ENCODE measurements around the gene GLOD4. TPM values are rescaled to one million over a fixed set of nuclear protein-coding genes. Genes with fewer than 3 reads are reported as not detected.
"Not testable (repeated sequence)": the region's sequence is repeated elsewhere in the genome, so short reads cannot be mapped to it uniquely, and the experiment has no call there.

Gene GLOD4
- total and polyA plus RNA-seq, 9 donors, result 22.1 to 90.6 (median 46.0) TPM

DNA sequence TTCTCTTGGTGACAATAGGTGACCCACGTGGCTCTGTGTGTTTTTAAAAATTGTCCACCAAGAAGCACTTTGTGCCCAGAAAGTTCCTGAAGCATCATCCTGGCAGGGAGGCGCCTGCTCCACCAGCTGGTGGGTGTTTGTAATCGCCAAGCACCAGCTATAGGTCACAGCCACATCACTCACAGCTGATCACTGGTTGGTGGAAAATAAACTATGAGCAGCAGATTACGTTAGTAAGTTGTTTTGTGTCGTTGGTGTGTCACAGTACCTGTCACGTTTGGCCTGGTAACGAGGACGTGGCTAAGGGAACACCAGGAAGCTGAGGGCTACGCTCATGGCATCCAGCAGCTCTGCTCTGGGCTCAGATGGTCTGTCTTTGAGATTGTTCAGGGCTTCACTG is 10.2 kb upstream of the GLOD4 start:
- no peak for DNase-seq
- H3K4me3 ChIP-seq, result no peak overlapping the region
- no peak overlapping the region for H3K27ac ChIP-seq
- no peaks in the 10 kb centered on the region for H3K9me3 ChIP-seq
- H3K36me3 ChIP-seq, result no peaks in the 10 kb centered on the region
- WGBS, 3 donors, result 69 to 80% (median 74%) methylated on average over 9 of the region's 9 CpGs
- no peaks in the 10 kb centered on the region for H3K27me3 ChIP-seq
- intact Hi-C loops (cut with DNase I), result loop anchor here in 1 of 4 donors (5.0 kb wide), 1 partner anchor 190 kb away; no protein-coding TSS in a partner anchor
- TF ChIP-seq POLR2A (IDR thresholded peaks at IDR 0.05) (no peak), CTCF (IDR thresholded peaks at IDR 0.05) (no peak), EP300 (IDR thresholded peaks at IDR 0.05) (no peak)
- H3K4me1 ChIP-seq (ENCODE audit: insufficient read depth), result no peaks in the 10 kb centered on the region

- Histone ChIP-seq H3K27me3 (no peaks in the 10 kb centered on the region), H3K9me3 (no peaks in the 10 kb centered on the region), H3K27ac (no peak overlapping the region), H3K36me3 (no peaks in the 10 kb centered on the region), H3K4me3 (no peak overlapping the region), H3K4me1 (ENCODE audit: insufficient read depth) (no peaks in the 10 kb centered on the region)
- intact Hi-C loops (cut with DNase I), result loop anchor here in 1 of 4 donors (5.0 kb wide), 1 partner anchor 190 kb away; no protein-coding TSS in a partner anchor
- DNase-seq, result no peak
- TF ChIP-seq CTCF (IDR thresholded peaks at IDR 0.05) (no peak), POLR2A (IDR thresholded peaks at IDR 0.05) (no peak), EP300 (IDR thresholded peaks at IDR 0.05) (no peak)
- WGBS, 3 donors, result 82 to 85% (median 83%) methylated on average over 19 of the region's 19 CpGs
These were observed 9.7 kb upstream of the GLOD4 start for GRCh38 chr17:791829-792228.

GRCh38 chr17:790874-791247 is 8.8 kb upstream of the GLOD4 start:
- H3K9me3 ChIP-seq; H3K4me3 ChIP-seq; H3K27ac ChIP-seq; H3K36me3 ChIP-seq; H3K4me1 ChIP-seq (ENCODE audit: insufficient read depth); H3K27me3 ChIP-seq; DNase-seq: not testable (repeated sequence)
- intact Hi-C loops (cut with DNase I), result loop anchor here in 1 of 4 donors (5.0 kb wide), 1 partner anchor 191 kb away; no protein-coding TSS in a partner anchor
- WGBS, 3 donors, result 57 to 78% (median 76%) methylated on average over 10 to 11 of the region's 12 CpGs

DNA sequence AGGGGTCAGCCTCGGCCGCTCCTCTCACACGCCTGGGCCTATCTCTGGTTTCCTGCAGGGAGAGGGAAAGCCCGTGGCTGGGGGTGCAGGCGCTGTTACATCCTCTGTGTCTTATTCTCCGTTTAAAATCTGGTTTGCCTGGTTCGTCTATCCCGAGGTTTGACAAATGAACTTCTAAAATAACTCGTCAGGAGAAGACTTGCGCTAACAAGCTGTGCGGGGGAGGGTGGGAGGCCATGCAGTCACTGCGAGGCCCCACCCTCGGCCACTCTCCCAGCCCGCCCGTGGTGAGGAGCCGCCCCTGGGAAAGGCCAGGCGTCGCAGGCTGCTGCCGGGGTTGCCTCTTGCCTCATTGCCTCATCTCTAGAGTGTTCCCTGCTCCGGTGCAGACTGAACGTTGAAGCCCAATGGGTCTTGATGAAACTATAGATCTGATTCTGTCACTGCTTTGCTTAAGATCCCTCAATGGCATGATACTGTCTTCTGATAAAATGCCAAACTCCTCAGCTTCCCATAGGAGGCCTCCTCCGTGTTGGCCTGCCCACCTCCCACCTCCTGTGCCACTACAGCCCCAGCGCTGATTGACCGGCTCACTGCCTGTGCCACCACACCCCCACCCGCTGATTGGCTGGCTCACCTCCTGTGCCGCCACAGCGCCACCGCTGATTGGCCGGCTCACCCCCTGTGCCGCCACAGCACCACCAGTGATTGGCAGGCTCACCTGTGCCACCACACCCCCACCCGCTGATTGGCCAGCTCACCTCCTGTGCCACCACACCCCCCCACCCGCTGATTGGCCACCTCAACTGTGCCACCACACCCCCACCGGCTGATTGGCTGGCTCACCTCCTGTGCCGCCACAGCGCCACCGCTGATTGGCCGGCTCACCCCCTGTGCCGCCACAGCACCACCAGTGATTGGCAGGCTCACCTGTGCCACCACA is 8.1 kb upstream of the GLOD4 start:
- not testable (repeated sequence) for H3K9me3 ChIP-seq; H3K27ac ChIP-seq; H3K36me3 ChIP-seq; H3K4me1 ChIP-seq (ENCODE audit: insufficient read depth); H3K4me3 ChIP-seq; H3K27me3 ChIP-seq
- intact Hi-C loops (cut with DNase I), result loop anchor here in 1 of 4 donors (5.0 kb wide), 1 partner anchor 192 kb away; no protein-coding TSS in a partner anchor
- WGBS, 3 donors, result 57 to 68% (median 63%) methylated on average over 29 to 33 of the region's 38 CpGs
- peak in 1 of 5 donors; percentile 41 for DNase-seq

- H3K4me3 ChIP-seq, result no peak overlapping the region
- intact Hi-C loops (cut with DNase I), result no loop called here
- H3K36me3 ChIP-seq, result no peaks in the 10 kb centered on the region
- no peak overlapping the region for H3K27ac ChIP-seq
- no peaks in the 10 kb centered on the region for H3K4me1 ChIP-seq (ENCODE audit: insufficient read depth)
- WGBS, 3 donors, result 86 to 88% (median 87%) methylated on average over 14 of the region's 14 CpGs
- H3K9me3 ChIP-seq, result no peaks in the 10 kb centered on the region
- TF ChIP-seq EP300 (IDR thresholded peaks at IDR 0.05), result no peak
- TF ChIP-seq CTCF (IDR thresholded peaks at IDR 0.05), result no peak
- TF ChIP-seq POLR2A (IDR thresholded peaks at IDR 0.05), result no peak
- no peak for DNase-seq
- no peaks in the 10 kb centered on the region for H3K27me3 ChIP-seq
These were observed 7.2 kb upstream of the GLOD4 start for GRCh38 chr17:789160-789840.

All from ovary (tissue), 9 donors.